22Rv1 (cell line): Measurements from ENCODE around the gene CD3D.

Experiments
- ZFX ChIP-seq: fragments of 450-650 bp; IDR thresholded peaks from 2 replicates; pipeline ENCODE4 v1.6.1; 2017; ENCODE audit warnings: antibody characterized with exemption, borderline replicate concordance
- TF ChIP-seq, protein P1 (sequence below): fragments of 450-650 bp; IDR thresholded peaks from 2 replicates; pipeline ENCODE4 v1.5.1; 2017; ENCODE audit warnings: mild to moderate bottlenecking

GRCh38 chr11:118311518-118311917 is 31.0 kb downstream of the CD3D start:
- TF ChIP-seq, protein P1, sequence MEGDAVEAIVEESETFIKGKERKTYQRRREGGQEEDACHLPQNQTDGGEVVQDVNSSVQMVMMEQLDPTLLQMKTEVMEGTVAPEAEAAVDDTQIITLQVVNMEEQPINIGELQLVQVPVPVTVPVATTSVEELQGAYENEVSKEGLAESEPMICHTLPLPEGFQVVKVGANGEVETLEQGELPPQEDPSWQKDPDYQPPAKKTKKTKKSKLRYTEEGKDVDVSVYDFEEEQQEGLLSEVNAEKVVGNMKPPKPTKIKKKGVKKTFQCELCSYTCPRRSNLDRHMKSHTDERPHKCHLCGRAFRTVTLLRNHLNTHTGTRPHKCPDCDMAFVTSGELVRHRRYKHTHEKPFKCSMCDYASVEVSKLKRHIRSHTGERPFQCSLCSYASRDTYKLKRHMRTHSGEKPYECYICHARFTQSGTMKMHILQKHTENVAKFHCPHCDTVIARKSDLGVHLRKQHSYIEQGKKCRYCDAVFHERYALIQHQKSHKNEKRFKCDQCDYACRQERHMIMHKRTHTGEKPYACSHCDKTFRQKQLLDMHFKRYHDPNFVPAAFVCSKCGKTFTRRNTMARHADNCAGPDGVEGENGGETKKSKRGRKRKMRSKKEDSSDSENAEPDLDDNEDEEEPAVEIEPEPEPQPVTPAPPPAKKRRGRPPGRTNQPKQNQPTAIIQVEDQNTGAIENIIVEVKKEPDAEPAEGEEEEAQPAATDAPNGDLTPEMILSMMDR: no peak
- TF ChIP-seq ZFX: no peak
